Measurements from ENCODE around the gene SKIC8.
"Not testable (repeated sequence)": the region's sequence is repeated elsewhere in the genome, so short reads cannot be mapped to it uniquely, and the experiment has no call there.

SKIC8 gene

DNA sequence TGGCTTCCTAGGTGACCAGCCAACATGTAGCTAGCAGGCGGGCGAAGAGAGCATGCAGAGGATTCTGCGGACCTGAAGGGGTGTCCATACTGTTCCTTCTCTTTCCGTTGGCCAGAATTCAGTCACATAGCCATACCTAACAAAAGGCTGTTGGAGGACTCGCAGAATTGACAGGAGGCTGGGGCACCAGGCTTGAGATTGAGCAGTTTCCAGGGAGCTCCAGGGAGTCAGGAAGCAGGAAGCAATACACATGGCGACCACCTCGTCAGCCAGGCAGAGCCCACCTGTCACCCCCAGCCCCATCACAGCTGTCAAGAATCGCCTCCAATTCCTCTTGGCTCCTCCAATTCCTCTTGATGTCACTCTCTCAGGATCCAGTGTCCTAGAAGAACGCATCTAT lies 48.3 kb downstream of the SKIC8 start:
- no peak for TF ChIP-seq CTCF (IDR thresholded peaks at IDR 0.05; ENCODE audit: low read length)
- TF ChIP-seq EZH2 (optimal IDR thresholded peaks at IDR 0.05; ENCODE audit: low read depth, low read length) = no peak
- TF ChIP-seq EZH2phosphoT487 (IDR thresholded peaks at IDR 0.05; ENCODE audit: low read length) = no peak
- no peaks in the 10 kb centered on the region for H3K9me3 ChIP-seq (replicated peaks; ENCODE audit: insufficient read depth, low read length)
- no peaks in the 10 kb centered on the region for H3K79me2 ChIP-seq (ENCODE audit: low read length)
- no peak overlapping the region for H3K27ac ChIP-seq (ENCODE audit: low read length)
- no peak overlapping the region for H3K9ac ChIP-seq (ENCODE audit: low read length)
- no peak overlapping the region for H3K4me2 ChIP-seq (ENCODE audit: low read depth, low read length)
- no peak overlapping the region for H3K4me3 ChIP-seq (ENCODE audit: low read length)
- H3K4me1 ChIP-seq (ENCODE audit: low read length) = no peaks in the 10 kb centered on the region
- no peak overlapping the region for H2AFZ ChIP-seq (ENCODE audit: low read length)
- H3K36me3 ChIP-seq (replicated peaks; ENCODE audit: insufficient read depth, low read length) = no peaks in the 10 kb centered on the region
- no peak for DNase-seq
- H3K9me2 ChIP-seq (replicated peaks; ENCODE audit: insufficient read depth, low read length) = no peaks in the 10 kb centered on the region
- no peaks in the 10 kb centered on the region for H3K27me3 ChIP-seq (replicated peaks; ENCODE audit: insufficient read depth, low read length)
- H4K20me1 ChIP-seq (ENCODE audit: insufficient read depth, low read length) = no peaks in the 10 kb centered on the region
- H3F3A ChIP-seq (ENCODE audit: insufficient read depth, low read length) = no peaks in the 10 kb centered on the region

- no peak for TF ChIP-seq EZH2 (optimal IDR thresholded peaks at IDR 0.05; ENCODE audit: low read depth, low read length)
- TF ChIP-seq CTCF (IDR thresholded peaks at IDR 0.05; ENCODE audit: low read length) = no peak
- no peak for TF ChIP-seq EZH2phosphoT487 (IDR thresholded peaks at IDR 0.05; ENCODE audit: low read length)
- Histone ChIP-seq H3K9me3 (replicated peaks; ENCODE audit: insufficient read depth, low read length) (no peaks in the 10 kb centered on the region), H3K9me2 (replicated peaks; ENCODE audit: insufficient read depth, low read length) (no peaks in the 10 kb centered on the region), H3K4me3 (ENCODE audit: low read length) (no peak overlapping the region), H3K4me2 (ENCODE audit: low read depth, low read length) (no peak overlapping the region), H3K27me3 (replicated peaks; ENCODE audit: insufficient read depth, low read length) (no peaks in the 10 kb centered on the region), H2AFZ (ENCODE audit: low read length) (no peak overlapping the region), H3F3A (ENCODE audit: insufficient read depth, low read length) (no peaks in the 10 kb centered on the region), H3K27ac (ENCODE audit: low read length) (no peak overlapping the region), H3K79me2 (ENCODE audit: low read length) (no peaks in the 10 kb centered on the region), H3K4me1 (ENCODE audit: low read length) (no peaks in the 10 kb centered on the region), H4K20me1 (ENCODE audit: insufficient read depth, low read length) (no peaks in the 10 kb centered on the region), H3K9ac (ENCODE audit: low read length) (no peak overlapping the region), H3K36me3 (replicated peaks; ENCODE audit: insufficient read depth, low read length) (no peaks in the 10 kb centered on the region)
- no peak for DNase-seq
These were observed 50.3 kb downstream of the SKIC8 start for GRCh38 chr15:78249131-78249530.

- Histone ChIP-seq H3K79me2 (ENCODE audit: low read length) (no peaks in the 10 kb centered on the region), H3K27me3 (replicated peaks; ENCODE audit: insufficient read depth, low read length) (no peaks in the 10 kb centered on the region), H4K20me1 (ENCODE audit: insufficient read depth, low read length) (no peaks in the 10 kb centered on the region), H3K4me2 (ENCODE audit: low read depth, low read length) (no peak overlapping the region), H3K4me3 (ENCODE audit: low read length) (no peak overlapping the region), H3K9ac (ENCODE audit: low read length) (no peak overlapping the region), H3F3A (ENCODE audit: insufficient read depth, low read length) (no peaks in the 10 kb centered on the region), H3K9me2 (replicated peaks; ENCODE audit: insufficient read depth, low read length) (no peaks in the 10 kb centered on the region), H3K4me1 (ENCODE audit: low read length) (no peaks in the 10 kb centered on the region), H3K36me3 (replicated peaks; ENCODE audit: insufficient read depth, low read length) (no peaks in the 10 kb centered on the region), H2AFZ (ENCODE audit: low read length) (no peak overlapping the region), H3K27ac (ENCODE audit: low read length) (no peak overlapping the region), H3K9me3 (replicated peaks; ENCODE audit: insufficient read depth, low read length) (no peaks in the 10 kb centered on the region)
- DNase-seq = no peak
- TF ChIP-seq CTCF (IDR thresholded peaks at IDR 0.05; ENCODE audit: low read length) (no peak), EZH2 (optimal IDR thresholded peaks at IDR 0.05; ENCODE audit: low read depth, low read length) (no peak), EZH2phosphoT487 (IDR thresholded peaks at IDR 0.05; ENCODE audit: low read length) (no peak)
These were observed 51.5 kb downstream of the SKIC8 start for GRCh38 chr15:78247911-78248310.

DNA sequence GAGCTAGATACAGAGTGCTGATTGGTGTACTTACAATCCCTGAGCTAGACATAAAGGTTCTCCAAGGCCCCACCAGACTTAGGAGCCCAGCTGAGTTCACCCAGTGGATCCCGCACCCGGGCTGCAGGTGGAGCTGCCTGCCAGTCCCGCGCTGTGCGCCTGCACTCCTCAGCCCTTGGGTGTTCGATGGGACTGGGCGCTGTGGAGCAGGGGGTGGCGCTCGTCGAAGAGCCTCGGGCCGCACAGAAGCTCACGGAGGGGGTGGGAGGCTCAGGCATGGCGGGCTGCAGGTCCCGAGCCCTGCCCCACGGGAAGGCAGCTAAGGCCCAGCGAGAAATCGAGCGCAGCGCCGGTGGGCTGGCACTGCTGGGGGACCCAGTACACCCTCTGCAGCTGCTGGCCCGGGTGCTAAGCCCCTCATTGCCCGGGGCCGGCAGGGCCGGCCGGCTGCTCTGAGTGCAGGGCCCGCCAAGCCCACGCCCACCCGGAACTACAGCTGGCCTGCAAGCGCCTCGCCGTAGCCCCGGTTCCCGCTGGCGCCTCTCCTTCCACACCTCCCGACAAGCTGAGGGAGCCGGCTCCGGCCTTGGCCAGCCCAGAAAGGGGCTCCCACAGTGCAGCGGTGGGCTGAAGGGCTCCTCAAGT lies 53.3 kb downstream of the SKIC8 start:
- H3K36me3 ChIP-seq (replicated peaks; ENCODE audit: insufficient read depth, low read length); H3K4me3 ChIP-seq (ENCODE audit: low read length); H3F3A ChIP-seq (ENCODE audit: insufficient read depth, low read length); H4K20me1 ChIP-seq (ENCODE audit: insufficient read depth, low read length); H3K27ac ChIP-seq (ENCODE audit: low read length); H3K27me3 ChIP-seq (replicated peaks; ENCODE audit: insufficient read depth, low read length); H3K4me2 ChIP-seq (ENCODE audit: low read depth, low read length); DNase-seq; H3K9me2 ChIP-seq (replicated peaks; ENCODE audit: insufficient read depth, low read length); H2AFZ ChIP-seq (ENCODE audit: low read length); H3K9ac ChIP-seq (ENCODE audit: low read length); H3K79me2 ChIP-seq (ENCODE audit: low read length); H3K4me1 ChIP-seq (ENCODE audit: low read length); H3K9me3 ChIP-seq (replicated peaks; ENCODE audit: insufficient read depth, low read length): not testable (repeated sequence)

DNA sequence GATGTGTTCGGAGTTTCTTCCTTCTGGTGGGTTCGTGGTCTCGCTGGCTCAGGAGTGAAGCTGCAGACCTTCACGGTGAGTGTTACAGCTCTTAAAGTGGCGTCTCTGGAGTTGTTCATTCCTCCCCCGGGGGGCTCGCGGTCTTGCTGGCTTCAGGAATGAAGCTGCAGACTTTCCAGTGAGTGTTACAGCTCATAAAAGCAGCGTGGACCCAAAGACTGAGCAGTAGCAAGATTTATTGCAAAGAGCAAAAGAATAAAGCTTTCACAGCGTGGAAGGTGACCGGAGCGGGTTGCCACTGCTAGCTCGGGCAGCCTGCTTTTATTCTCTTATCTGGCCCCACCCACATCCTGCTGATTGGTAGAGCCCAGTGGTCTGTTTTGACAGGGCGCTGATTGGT lies 54.0 kb downstream of the SKIC8 start:
- not testable (repeated sequence) for H3F3A ChIP-seq (ENCODE audit: insufficient read depth, low read length); DNase-seq; H3K9me2 ChIP-seq (replicated peaks; ENCODE audit: insufficient read depth, low read length); H3K79me2 ChIP-seq (ENCODE audit: low read length); H3K9me3 ChIP-seq (replicated peaks; ENCODE audit: insufficient read depth, low read length); H3K27ac ChIP-seq (ENCODE audit: low read length); H3K27me3 ChIP-seq (replicated peaks; ENCODE audit: insufficient read depth, low read length); H3K4me3 ChIP-seq (ENCODE audit: low read length); H4K20me1 ChIP-seq (ENCODE audit: insufficient read depth, low read length); H3K4me2 ChIP-seq (ENCODE audit: low read depth, low read length); H2AFZ ChIP-seq (ENCODE audit: low read length); H3K9ac ChIP-seq (ENCODE audit: low read length); H3K36me3 ChIP-seq (replicated peaks; ENCODE audit: insufficient read depth, low read length); H3K4me1 ChIP-seq (ENCODE audit: low read length)

Data from MM.1S (cell line).